Measurements from ENCODE around the gene ANKRD44. TPM values are rescaled to one million over a fixed set of nuclear protein-coding genes. Genes with fewer than 3 reads are reported as not detected.
"Not testable (repeated sequence)": the region's sequence is repeated elsewhere in the genome, so short reads cannot be mapped to it uniquely, and the experiment has no call there.

The ANKRD44 gene
- total RNA-seq, 1 experiment from 2014 or later: 0.68 TPM

- Mint-ChIP-seq H3K9me3 (no peaks in the 10 kb centered on the region), H3K4me3 (no peak overlapping the region), H3K36me3 (no peaks in the 10 kb centered on the region), H3K4me1 (peaks cover 18% of the 10 kb centered on the region), H3K27me3 (ENCODE audit: low read depth) (no peaks in the 10 kb centered on the region), H3K27ac (no peak overlapping the region)
- TF ChIP-seq ZNF232 (CRISPR knock-in tag; IDR thresholded peaks at IDR 0.05) (no peak), FOXP1 (CRISPR knock-in tag; IDR thresholded peaks at IDR 0.05; ENCODE audit: borderline replicate concordance) (peak; percentile 37; the same call in 1 of the 2 replicates), FOXJ3 (CRISPR knock-in tag; IDR thresholded peaks at IDR 0.05; ENCODE audit: borderline replicate concordance) (no peak), OVOL2 (CRISPR knock-in tag; IDR thresholded peaks at IDR 0.05; ENCODE audit: borderline replicate concordance) (no peak)
- ATAC-seq (peak; percentile 35), DNase-seq (ENCODE audit: low spot score) (peak; percentile 14)
- POLR2A ChIA-PET: no interaction called here
- CTCF ChIA-PET: interaction anchor here (0.6 to 1.0 kb wide), 3 partner anchors 23 to 302 kb away, joined by 3 read pairs; no protein-coding TSS in a partner anchor
Observed at GRCh38 chr2:197010200-197011020, 300.2 kb downstream of the ANKRD44 start.

DNA sequence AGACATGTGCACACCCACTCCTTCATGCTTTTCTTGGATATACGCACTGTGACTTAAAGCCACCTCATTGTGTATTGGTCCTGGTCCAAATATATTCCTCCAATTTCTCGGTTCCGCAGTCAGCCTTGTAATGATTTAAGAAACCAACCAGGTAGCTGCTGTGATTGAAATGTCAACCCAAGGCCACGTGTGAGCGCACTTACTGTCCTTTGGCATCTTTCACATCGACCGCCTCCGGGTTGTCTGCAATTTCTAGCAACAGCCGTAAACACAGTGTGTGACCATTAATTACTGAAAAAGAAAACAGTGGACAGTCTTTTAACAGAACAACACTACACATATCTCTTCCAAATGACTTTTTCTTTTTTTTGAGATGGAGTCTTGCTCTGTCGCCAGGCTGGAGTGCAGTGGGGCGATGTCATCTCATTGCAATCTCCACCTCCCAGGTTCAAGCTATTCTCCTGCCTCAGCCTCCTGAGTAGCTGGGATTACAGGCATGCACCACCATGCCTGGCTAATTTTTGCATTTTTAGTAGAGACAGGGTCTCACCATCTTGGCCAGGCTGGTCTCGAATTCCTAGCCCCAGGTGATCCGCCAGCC lies 301.7 kb downstream of the ANKRD44 start:
- H3K4me3 Mint-ChIP-seq; H3K27ac Mint-ChIP-seq; ATAC-seq; DNase-seq (ENCODE audit: low spot score); CTCF ChIA-PET; H3K36me3 Mint-ChIP-seq; H3K9me3 Mint-ChIP-seq; POLR2A ChIA-PET; H3K27me3 Mint-ChIP-seq (ENCODE audit: low read depth): not testable (repeated sequence)
- peaks cover 18% of the 10 kb centered on the region for H3K4me1 Mint-ChIP-seq

GRCh38 chr2:197007716-197008628 lies 302.6 kb downstream of the ANKRD44 start:
- DNase-seq (ENCODE audit: low spot score) (no peak), ATAC-seq (no peak)
- no peaks in the 10 kb centered on the region for H3K27me3 Mint-ChIP-seq (ENCODE audit: low read depth)
- POLR2A ChIA-PET: no interaction called here
- peaks cover 18% of the 10 kb centered on the region for H3K4me1 Mint-ChIP-seq
- no peak overlapping the region for H3K4me3 Mint-ChIP-seq
- H3K36me3 Mint-ChIP-seq: no peaks in the 10 kb centered on the region
- no peaks in the 10 kb centered on the region for H3K9me3 Mint-ChIP-seq
- CTCF ChIA-PET: no interaction called here
- no peak overlapping the region for H3K27ac Mint-ChIP-seq
- TF ChIP-seq ZNF281 (CRISPR knock-in tag; IDR thresholded peaks at IDR 0.05): no peak
- no peak for TF ChIP-seq FOXP1 (CRISPR knock-in tag; IDR thresholded peaks at IDR 0.05; ENCODE audit: borderline replicate concordance)
- no peak for TF ChIP-seq MXD4 (CRISPR knock-in tag; IDR thresholded peaks at IDR 0.05; ENCODE audit: borderline replicate concordance)
- no peak for TF ChIP-seq FOXK1 (CRISPR knock-in tag; IDR thresholded peaks at IDR 0.05)
- TF ChIP-seq TEAD1 (CRISPR knock-in tag; IDR thresholded peaks at IDR 0.05): no peak
- no peak for TF ChIP-seq E2F1 (CRISPR knock-in tag; IDR thresholded peaks at IDR 0.05)
- TF ChIP-seq ESRRA (CRISPR knock-in tag; IDR thresholded peaks at IDR 0.05; ENCODE audit: borderline replicate concordance): no peak
- no peak for TF ChIP-seq SP1 (CRISPR knock-in tag; conservative IDR thresholded peaks at IDR 0.05)
- TF ChIP-seq NFE2L1 (CRISPR knock-in tag; IDR thresholded peaks at IDR 0.05): no peak
- no peak for TF ChIP-seq ZNF219 (CRISPR knock-in tag; IDR thresholded peaks at IDR 0.05; ENCODE audit: borderline replicate concordance)
- no peak for TF ChIP-seq FOXP4 (CRISPR knock-in tag; IDR thresholded peaks at IDR 0.05)
- no peak for TF ChIP-seq ZBTB21 (CRISPR knock-in tag; IDR thresholded peaks at IDR 0.05; ENCODE audit: borderline replicate concordance)
